Psoas muscle (tissue), 8 donors: ENCODE data around the gene CEP63. TPM values are rescaled to one million over a fixed set of nuclear protein-coding genes. Genes with fewer than 3 reads are reported as not detected.

Experiments used
- ATAC-seq, 4 donors: fragments of 200-7000 bp; cut with Tn5 transposase; one replicate each; pipeline ENCODE4 v1.9.1; 2020; ENCODE audit warnings: moderate library complexity in 3 of 4, mild to moderate bottlenecking in 2 of 4
- DNase-seq, 2 donors: peaks; one replicate each; pipeline ENCODE4 v3.0.0-alpha.2; 2020
- H3K27ac ChIP-seq: fragments of 200-600 bp; one replicate; pipeline ENCODE4 v1.8.0; 2022
- H3K27me3 ChIP-seq, 3 donors: fragments of 200-600 bp in 1 of 3; one replicate each; pipeline versions ENCODE4 v1.6.1 to v1.8.0; 2013 to 2022; ENCODE audit warnings: low read length in 2 of 3, mild to moderate bottlenecking in 2 of 3, moderate library complexity in 1 of 3; ENCODE audit not compliant: insufficient read depth in 3 of 3
- H3K36me3 ChIP-seq, 2 donors: fragments of 200-600 bp in 1 of 2; one replicate each; pipeline versions ENCODE4 v1.6.1 to v1.8.0; 2013 to 2022; ENCODE audit warnings: low read depth in 1 of 2, mild to moderate bottlenecking in 1 of 2, moderate library complexity in 1 of 2; ENCODE audit not compliant: insufficient read depth in 1 of 2
- H3K4me1 ChIP-seq: fragments of 200-600 bp; one replicate; pipeline ENCODE4 v1.8.0; 2022
- H3K4me3 ChIP-seq: fragments of 200-600 bp; one replicate; pipeline ENCODE4 v1.8.0; 2022; ENCODE audit warnings: mild to moderate bottlenecking
- H3K9me3 ChIP-seq: fragments of 200-600 bp; one replicate; pipeline ENCODE4 v1.8.0; 2022
- WGBS, 3 donors: extraction: QIAGEN DNeasy Blood & Tissue Kit; methylation state at CpG; one replicate each; pipeline versions ENCODE4 v1.1.6 to v1.1.7; 2013; 5-methylcytosine and 5-hydroxymethylcytosine counted together
- intact Hi-C, 2 donors: fragments of 100-400 bp; cut with DNase I; formaldehyde crosslinking; loops; one replicate each; pipeline versions ENCODE4 v1.11.0 to v1.14.2; 2022
- polyA plus RNA-seq, 3 donors: library from polyadenylated mRNA; stranded (reverse); fragments of 200-250 nt; gene quantifications; one replicate each; pipeline ENCODE4 v1.2.3, GENCODE V29; 2013
- total RNA-seq, 4 donors: library from RNA; stranded (reverse); fragmentation: NEBNext Ultra II Directional in 2 of 4; extraction: Animal tissue kit (Norgen Biotek cat#: 25700) in 2 of 4; gene quantifications; one replicate each; pipeline versions ENCODE4 v1.2.1 to v1.2.4, GENCODE V29; 2021 to 2023
- TF ChIP-seq, protein P1 (sequence below): fragments of 200-600 bp; IDR thresholded peaks from one replicate; pipeline ENCODE4 v1.8.0; 2022; ENCODE audit warnings: antibody characterized with exemption
- donor health status: healthy with polysubstance abuse.
- donor health status: DM: no; HTN: no; CAD: no; lungs with moderate emphysema.
- donor health status: Bipolar disorder and iron deficiency.
- donor health status: healthy.
- donor health status: DM: yes; HTN: yes; CAD: no.
- donor health status: DM: no; HTN: no; CAD: no.
- donor health status: DM: no; HTN: no; CAD: no.
- donor health status: DM: yes; HTN: yes; CAD: no.

Gene CEP63
- total and polyA plus RNA-seq, 7 donors, result 26.5 to 51.3 (median 30.3) TPM

DNA sequence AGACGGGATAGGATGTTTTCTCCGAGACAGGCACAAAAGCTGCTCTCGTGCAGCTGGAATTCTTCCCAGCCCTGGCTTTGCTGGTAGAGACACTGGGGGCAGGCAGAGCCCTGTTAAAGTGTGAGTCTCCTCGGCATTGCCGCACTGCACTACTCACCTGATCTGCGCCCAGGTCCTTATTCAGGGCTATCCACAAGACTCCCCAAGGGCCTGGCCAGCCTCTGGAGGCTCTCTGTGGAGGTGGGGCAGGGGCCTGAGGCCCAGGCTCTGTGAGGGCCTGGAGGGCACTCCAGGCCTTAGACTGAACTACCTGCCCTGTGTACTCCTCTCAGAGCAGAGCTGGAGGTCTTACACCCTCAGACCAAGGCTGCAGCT is 116.6 kb downstream of the CEP63 start:
- no peaks in the 10 kb centered on the region for H3K9me3 ChIP-seq
- no peak overlapping the region for H3K27ac ChIP-seq
- WGBS, 3 donors, result 62 to 76% (median 69%) methylated on average over 4 to 6 of the region's 6 CpGs
- intact Hi-C loops, result loop anchor here in 1 of 2 donors (5.0 to 10.0 kb wide), 2 partner anchors 150 to 1292 kb away; no protein-coding TSS in a partner anchor
- H3K4me1 ChIP-seq, result peaks cover 13% of the 10 kb centered on the region
- H3K36me3 ChIP-seq, result peaks cover 0 to 8% of the 10 kb centered on the region in 2 donors
- TF ChIP-seq, protein P1, sequence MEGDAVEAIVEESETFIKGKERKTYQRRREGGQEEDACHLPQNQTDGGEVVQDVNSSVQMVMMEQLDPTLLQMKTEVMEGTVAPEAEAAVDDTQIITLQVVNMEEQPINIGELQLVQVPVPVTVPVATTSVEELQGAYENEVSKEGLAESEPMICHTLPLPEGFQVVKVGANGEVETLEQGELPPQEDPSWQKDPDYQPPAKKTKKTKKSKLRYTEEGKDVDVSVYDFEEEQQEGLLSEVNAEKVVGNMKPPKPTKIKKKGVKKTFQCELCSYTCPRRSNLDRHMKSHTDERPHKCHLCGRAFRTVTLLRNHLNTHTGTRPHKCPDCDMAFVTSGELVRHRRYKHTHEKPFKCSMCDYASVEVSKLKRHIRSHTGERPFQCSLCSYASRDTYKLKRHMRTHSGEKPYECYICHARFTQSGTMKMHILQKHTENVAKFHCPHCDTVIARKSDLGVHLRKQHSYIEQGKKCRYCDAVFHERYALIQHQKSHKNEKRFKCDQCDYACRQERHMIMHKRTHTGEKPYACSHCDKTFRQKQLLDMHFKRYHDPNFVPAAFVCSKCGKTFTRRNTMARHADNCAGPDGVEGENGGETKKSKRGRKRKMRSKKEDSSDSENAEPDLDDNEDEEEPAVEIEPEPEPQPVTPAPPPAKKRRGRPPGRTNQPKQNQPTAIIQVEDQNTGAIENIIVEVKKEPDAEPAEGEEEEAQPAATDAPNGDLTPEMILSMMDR, result no peak
- H3K4me3 ChIP-seq, result no peak overlapping the region
- ATAC-seq (no peak), DNase-seq (no peak)
- no peaks in the 10 kb centered on the region for H3K27me3 ChIP-seq

DNA sequence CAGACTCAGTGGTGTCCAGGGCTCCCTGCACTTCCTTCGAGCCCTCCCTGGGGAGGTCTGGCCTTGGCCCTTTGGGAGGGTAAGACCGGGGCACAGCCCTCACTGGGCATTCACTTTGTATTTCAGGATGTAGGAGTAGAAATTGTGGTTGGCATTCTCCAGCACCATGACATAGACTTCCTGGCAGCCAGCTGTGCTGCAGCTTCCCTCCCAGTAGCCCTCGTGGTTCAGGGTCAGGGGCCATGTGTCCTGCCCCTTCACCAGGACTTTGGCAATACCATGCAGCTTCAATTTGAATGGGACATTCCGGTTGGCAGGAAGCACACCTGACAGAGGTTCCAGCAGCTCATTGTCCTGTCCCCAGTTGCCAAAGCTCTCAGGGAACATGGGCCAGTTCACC is 117.6 kb downstream of the CEP63 start:
- Histone ChIP-seq H3K4me1 (peaks cover 16% of the 10 kb centered on the region), H3K27me3 (no peaks in the 10 kb centered on the region), H3K27ac (no peak overlapping the region), H3K4me3 (no peak overlapping the region), H3K9me3 (no peaks in the 10 kb centered on the region), H3K36me3 (peaks cover 0 to 8% of the 10 kb centered on the region in 2 donors)
- ATAC-seq (no peak), DNase-seq (no peak)
- TF ChIP-seq, protein P1, result no peak
- WGBS, 3 donors, result 31 to 70% (median 47%) methylated on average over 4 of the region's 4 CpGs
- intact Hi-C loops, result loop anchor here in 1 of 2 donors (5.0 to 10.0 kb wide), 2 partner anchors 149 to 1291 kb away; no protein-coding TSS in a partner anchor

- DNase-seq, result no peak
- TF ChIP-seq, protein P1, result no peak
- H3K27me3 ChIP-seq, result no peaks in the 10 kb centered on the region
- no peak overlapping the region for H3K27ac ChIP-seq
- intact Hi-C loops, result loop anchor here in 1 of 2 donors (5.0 to 10.0 kb wide), 2 partner anchors 148 to 1291 kb away; no protein-coding TSS in a partner anchor
- H3K4me3 ChIP-seq, result no peak overlapping the region
- no peak for ATAC-seq
- H3K36me3 ChIP-seq, result peaks cover 0 to 8% of the 10 kb centered on the region in 2 donors
- H3K9me3 ChIP-seq, result no peaks in the 10 kb centered on the region
- peaks cover 16% of the 10 kb centered on the region for H3K4me1 ChIP-seq
- WGBS, 3 donors, result 64 to 70% (median 65%) methylated on average over 13 of the region's 13 CpGs
Observed at GRCh38 chr3:134603956-134604355, 118.1 kb downstream of the CEP63 start.

GRCh38 chr3:134605556-134605955 is 119.7 kb downstream of the CEP63 start:
- no peak for ATAC-seq
- H3K27me3 ChIP-seq, result no peaks in the 10 kb centered on the region
- TF ChIP-seq, protein P1, result no peak
- no peak for DNase-seq
- H3K9me3 ChIP-seq, result no peaks in the 10 kb centered on the region
- intact Hi-C loops, result loop anchor here in 1 of 2 donors (10.0 kb wide), 1 partner anchor 1289 kb away; no protein-coding TSS in a partner anchor
- H3K4me1 ChIP-seq, result peaks cover 16% of the 10 kb centered on the region
- H3K36me3 ChIP-seq, result peaks cover 0 to 8% of the 10 kb centered on the region in 2 donors
- 80 to 84% (median 80%) methylated on average over 6 of the region's 6 CpGs for WGBS, 3 donors
- no peak overlapping the region for H3K4me3 ChIP-seq
- H3K27ac ChIP-seq, result no peak overlapping the region
